Measurements from ENCODE around the gene SCLT1. TPM values are rescaled to one million over a fixed set of nuclear protein-coding genes. Genes with fewer than 3 reads are reported as not detected.

SCLT1 gene
- total RNA-seq, 1 experiment from 2014 or later, result 15.9 TPM

DNA sequence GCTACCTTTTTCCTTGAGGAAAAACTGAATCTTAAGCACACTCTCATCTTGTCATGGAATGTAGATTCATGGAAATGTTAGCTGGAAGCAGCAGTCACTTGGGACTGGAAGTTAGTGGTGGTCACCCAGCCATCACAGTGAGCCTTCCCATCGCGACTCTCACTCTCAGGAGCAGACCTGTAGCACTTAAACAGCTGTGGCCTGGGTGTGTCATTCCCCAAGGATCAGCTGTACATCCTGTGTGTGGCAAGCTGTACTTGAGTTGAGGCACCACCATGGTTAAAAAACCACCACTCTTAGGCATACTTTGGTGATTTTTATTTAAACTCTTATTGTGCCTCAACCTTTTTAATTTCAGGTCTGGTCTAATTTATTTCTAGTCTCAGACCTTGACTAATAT is 237.1 kb downstream of the SCLT1 start:
- DNase-seq, result no peak
- intact Hi-C loops (cut with micrococcal nuclease; ENCODE audit: unreplicated experiment), result no loop called here
- H3K4me2 ChIP-seq, result no peak overlapping the region
- H3K36me3 ChIP-seq (ENCODE audit: low read depth), result no peaks in the 10 kb centered on the region
- no peaks in the 10 kb centered on the region for H3K9me2 ChIP-seq (ENCODE audit: insufficient read depth)
- no peak overlapping the region for H3K27ac ChIP-seq
- no peak overlapping the region for H3K4me3 ChIP-seq
- no peaks in the 10 kb centered on the region for H4K20me1 ChIP-seq (ENCODE audit: insufficient read depth)
- H3K4me1 ChIP-seq (replicated peaks; ENCODE audit: insufficient read depth), result no peaks in the 10 kb centered on the region
- TF ChIP-seq, protein P1, sequence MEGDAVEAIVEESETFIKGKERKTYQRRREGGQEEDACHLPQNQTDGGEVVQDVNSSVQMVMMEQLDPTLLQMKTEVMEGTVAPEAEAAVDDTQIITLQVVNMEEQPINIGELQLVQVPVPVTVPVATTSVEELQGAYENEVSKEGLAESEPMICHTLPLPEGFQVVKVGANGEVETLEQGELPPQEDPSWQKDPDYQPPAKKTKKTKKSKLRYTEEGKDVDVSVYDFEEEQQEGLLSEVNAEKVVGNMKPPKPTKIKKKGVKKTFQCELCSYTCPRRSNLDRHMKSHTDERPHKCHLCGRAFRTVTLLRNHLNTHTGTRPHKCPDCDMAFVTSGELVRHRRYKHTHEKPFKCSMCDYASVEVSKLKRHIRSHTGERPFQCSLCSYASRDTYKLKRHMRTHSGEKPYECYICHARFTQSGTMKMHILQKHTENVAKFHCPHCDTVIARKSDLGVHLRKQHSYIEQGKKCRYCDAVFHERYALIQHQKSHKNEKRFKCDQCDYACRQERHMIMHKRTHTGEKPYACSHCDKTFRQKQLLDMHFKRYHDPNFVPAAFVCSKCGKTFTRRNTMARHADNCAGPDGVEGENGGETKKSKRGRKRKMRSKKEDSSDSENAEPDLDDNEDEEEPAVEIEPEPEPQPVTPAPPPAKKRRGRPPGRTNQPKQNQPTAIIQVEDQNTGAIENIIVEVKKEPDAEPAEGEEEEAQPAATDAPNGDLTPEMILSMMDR (conservative IDR thresholded peaks at IDR 0.05), result no peak
- TF ChIP-seq EZH2 (IDR thresholded peaks at IDR 0.05; ENCODE audit: low read depth), result no peak
- no peaks in the 10 kb centered on the region for H3F3A ChIP-seq (ENCODE audit: insufficient read depth, low read depth)
- no peak overlapping the region for H2AFZ ChIP-seq
- ChIA-PET CTCF (no interaction called here), POLR2A (ENCODE audit: unreplicated experiment) (no interaction called here)
- no peaks in the 10 kb centered on the region for H3K9me3 ChIP-seq (ENCODE audit: insufficient read depth, low read depth)
- no TSS peak for BruUV-seq (replicated peaks)
- no peaks in the 10 kb centered on the region for H3K79me2 ChIP-seq (ENCODE audit: low read depth)
- no peaks in the 10 kb centered on the region for H3K27me3 ChIP-seq (ENCODE audit: insufficient read depth, low read depth)

DNA sequence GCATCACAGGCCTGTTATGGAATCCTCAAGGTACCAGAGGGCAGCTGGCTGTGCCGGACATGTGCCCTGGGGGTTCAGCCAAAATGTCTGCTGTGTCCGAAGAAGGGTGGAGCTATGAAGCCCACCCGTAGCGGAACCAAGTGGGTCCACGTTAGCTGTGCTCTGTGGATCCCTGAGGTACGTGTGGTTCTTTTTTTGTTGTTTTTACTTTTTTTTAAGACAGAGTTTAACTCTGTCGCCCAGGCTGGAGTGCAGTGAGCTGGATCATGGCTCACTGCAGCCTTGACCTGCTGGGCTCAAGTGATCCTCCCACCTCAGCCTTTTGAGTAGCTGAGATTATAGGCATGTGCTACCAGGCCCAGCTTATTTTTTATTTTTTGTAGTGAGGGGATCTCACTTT is 237.7 kb downstream of the SCLT1 start:
- H3K9me2 ChIP-seq (ENCODE audit: insufficient read depth), result no peaks in the 10 kb centered on the region
- no TSS peak for BruUV-seq (replicated peaks)
- no peaks in the 10 kb centered on the region for H4K20me1 ChIP-seq (ENCODE audit: insufficient read depth)
- no peak overlapping the region for H3K4me3 ChIP-seq
- no peaks in the 10 kb centered on the region for H3K27me3 ChIP-seq (ENCODE audit: insufficient read depth, low read depth)
- no peaks in the 10 kb centered on the region for H3K79me2 ChIP-seq (ENCODE audit: low read depth)
- no peak overlapping the region for H3K27ac ChIP-seq
- H3K4me2 ChIP-seq, result no peak overlapping the region
- ChIA-PET CTCF (no interaction called here), POLR2A (ENCODE audit: unreplicated experiment) (no interaction called here)
- H2AFZ ChIP-seq, result no peak overlapping the region
- no peak for TF ChIP-seq EZH2 (IDR thresholded peaks at IDR 0.05; ENCODE audit: low read depth)
- no peaks in the 10 kb centered on the region for H3K36me3 ChIP-seq (ENCODE audit: low read depth)
- intact Hi-C loops (cut with micrococcal nuclease; ENCODE audit: unreplicated experiment), result no loop called here
- DNase-seq, result no peak
- no peaks in the 10 kb centered on the region for H3K9me3 ChIP-seq (ENCODE audit: insufficient read depth, low read depth)
- H3F3A ChIP-seq (ENCODE audit: insufficient read depth, low read depth), result no peaks in the 10 kb centered on the region
- H3K4me1 ChIP-seq (replicated peaks; ENCODE audit: insufficient read depth), result no peaks in the 10 kb centered on the region

DNA sequence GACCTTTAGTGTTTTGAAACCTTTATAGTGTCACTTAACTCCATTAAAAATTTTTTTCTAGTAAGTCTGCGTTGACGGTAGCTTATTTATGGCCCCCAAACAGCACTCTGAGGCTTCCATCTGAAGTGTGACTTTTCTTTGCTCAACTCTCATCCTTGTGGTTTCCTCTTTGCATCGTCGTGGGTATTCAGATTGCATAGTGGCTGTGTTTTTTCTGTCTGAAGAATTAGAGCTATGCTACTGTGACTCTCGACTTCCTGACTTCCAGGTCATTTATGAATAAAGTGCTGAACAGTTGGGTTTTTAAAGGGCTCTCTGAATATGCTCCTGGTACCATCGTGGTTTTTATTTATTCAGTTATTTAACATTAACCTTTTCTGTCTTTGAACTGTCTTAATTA is 238.9 kb downstream of the SCLT1 start:
- H3K4me3 ChIP-seq, result no peak overlapping the region
- no peaks in the 10 kb centered on the region for H3F3A ChIP-seq (ENCODE audit: insufficient read depth, low read depth)
- no peaks in the 10 kb centered on the region for H3K27me3 ChIP-seq (ENCODE audit: insufficient read depth, low read depth)
- H3K4me1 ChIP-seq (replicated peaks; ENCODE audit: insufficient read depth), result no peaks in the 10 kb centered on the region
- intact Hi-C loops (cut with micrococcal nuclease; ENCODE audit: unreplicated experiment), result no loop called here
- no peak overlapping the region for H3K4me2 ChIP-seq
- TF ChIP-seq, protein P1 (conservative IDR thresholded peaks at IDR 0.05), result no peak
- TF ChIP-seq EZH2 (IDR thresholded peaks at IDR 0.05; ENCODE audit: low read depth), result no peak
- BruUV-seq (replicated peaks), result no TSS peak
- H3K79me2 ChIP-seq (ENCODE audit: low read depth), result no peaks in the 10 kb centered on the region
- no peak for DNase-seq
- CTCF ChIA-PET, result no interaction called here
- H3K9me2 ChIP-seq (ENCODE audit: insufficient read depth), result no peaks in the 10 kb centered on the region
- no peak overlapping the region for H2AFZ ChIP-seq
- no peaks in the 10 kb centered on the region for H3K9me3 ChIP-seq (ENCODE audit: insufficient read depth, low read depth)
- H4K20me1 ChIP-seq (ENCODE audit: insufficient read depth), result no peaks in the 10 kb centered on the region
- POLR2A ChIA-PET (ENCODE audit: unreplicated experiment), result no interaction called here
- H3K27ac ChIP-seq, result no peak overlapping the region
- no peaks in the 10 kb centered on the region for H3K36me3 ChIP-seq (ENCODE audit: low read depth)

GRCh38 chr4:128853741-128854140 is 239.6 kb downstream of the SCLT1 start:
- Histone ChIP-seq H3K27me3 (ENCODE audit: insufficient read depth, low read depth) (no peaks in the 10 kb centered on the region), H3K9me3 (ENCODE audit: insufficient read depth, low read depth) (no peaks in the 10 kb centered on the region), H2AFZ (no peak overlapping the region), H3K9me2 (ENCODE audit: insufficient read depth) (no peaks in the 10 kb centered on the region), H3K27ac (no peak overlapping the region), H3K4me2 (no peak overlapping the region), H3K4me1 (replicated peaks; ENCODE audit: insufficient read depth) (no peaks in the 10 kb centered on the region), H3K79me2 (ENCODE audit: low read depth) (no peaks in the 10 kb centered on the region), H3K4me3 (no peak overlapping the region), H4K20me1 (ENCODE audit: insufficient read depth) (no peaks in the 10 kb centered on the region), H3K36me3 (ENCODE audit: low read depth) (no peaks in the 10 kb centered on the region), H3F3A (ENCODE audit: insufficient read depth, low read depth) (no peaks in the 10 kb centered on the region)
- DNase-seq, result no peak
- BruUV-seq (replicated peaks), result no TSS peak
- ChIA-PET POLR2A (ENCODE audit: unreplicated experiment) (no interaction called here), CTCF (no interaction called here)
- no peak for TF ChIP-seq EZH2 (IDR thresholded peaks at IDR 0.05; ENCODE audit: low read depth)
- TF ChIP-seq, protein P1 (conservative IDR thresholded peaks at IDR 0.05), result no peak
- intact Hi-C loops (cut with micrococcal nuclease; ENCODE audit: unreplicated experiment), result no loop called here

All from PC-9 (cell line).